Measurements from ENCODE around the gene C17orf67.

DNA sequence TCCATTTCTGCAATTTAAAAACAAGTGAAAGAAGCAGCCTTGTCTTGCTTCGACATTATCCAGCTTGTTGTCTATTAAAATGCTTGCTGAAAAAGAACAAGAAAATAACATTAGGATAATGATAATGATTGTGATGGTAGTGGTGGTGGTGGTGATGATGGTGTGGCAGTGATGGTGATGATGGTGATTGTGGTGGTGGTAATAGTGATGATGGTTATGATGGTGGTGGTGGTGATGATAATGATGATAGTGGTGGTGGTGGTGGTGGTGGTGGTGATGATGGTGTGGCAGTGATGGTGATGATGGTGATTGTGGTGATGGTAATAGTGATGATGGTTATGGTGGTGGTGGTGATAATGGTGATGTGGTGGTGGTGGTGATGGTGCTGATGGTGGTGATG lies 41.5 kb downstream of the C17orf67 start:
- no peak for TF ChIP-seq HDAC3 (IDR thresholded peaks at IDR 0.05; ENCODE audit: borderline replicate concordance, partially characterized antibody)
- TF ChIP-seq DPF2 (IDR thresholded peaks at IDR 0.05): no peak

Data from K562 (cell line).